SU-DHL-6 (cell line): ENCODE measurements around the gene SMPDL3B.
"Not testable (repeated sequence)": the region's sequence is repeated elsewhere in the genome, so short reads cannot be mapped to it uniquely, and the experiment has no call there.

Source experiments
- CTCF ChIP-seq: fragments of 200-600 bp; sonication (generic); IDR thresholded peaks from one replicate; pipeline ENCODE4 v1.5.1; 2017; ENCODE audit warnings: antibody characterized with exemption, mild to moderate bottlenecking, low read length, moderate library complexity; ENCODE audit not compliant: insufficient read depth, poor library complexity, severe bottlenecking
- EZH2phosphoT487 ChIP-seq: fragments of 200-600 bp; sonication (generic), shearing (Covaris generic); conservative IDR thresholded peaks from 2 replicates; pipeline ENCODE4 v1.6.1; 2018; ENCODE audit warnings: mild to moderate bottlenecking, antibody characterized with exemption, low read length, moderate library complexity, mixed read lengths

- not testable (repeated sequence) for TF ChIP-seq CTCF, EZH2phosphoT487
These were observed 59.7 kb downstream of the SMPDL3B start for GRCh38 chr1:27994526-27994925.
